GM12875 (cell line): ENCODE results near the gene RGS6.

Source experiments
- H3K4me3 ChIP-seq: one replicate; pipeline ENCODE4 v1.5.1; 2011; ENCODE audit warnings: low read depth, low read length, control low read depth
- CTCF ChIP-seq: IDR thresholded peaks from 2 replicates; pipeline ENCODE4 v1.5.1; 2011; ENCODE audit warnings: low read depth, mild to moderate bottlenecking, control low read depth, inconsistent platforms, low read length, moderate library complexity, borderline replicate concordance; ENCODE audit not compliant: insufficient read depth

Gene RGS6

GRCh38 chr14:72518809-72519377 is 586.7 kb downstream of the RGS6 start:
- H3K4me3 ChIP-seq, result no peak overlapping the region

DNA sequence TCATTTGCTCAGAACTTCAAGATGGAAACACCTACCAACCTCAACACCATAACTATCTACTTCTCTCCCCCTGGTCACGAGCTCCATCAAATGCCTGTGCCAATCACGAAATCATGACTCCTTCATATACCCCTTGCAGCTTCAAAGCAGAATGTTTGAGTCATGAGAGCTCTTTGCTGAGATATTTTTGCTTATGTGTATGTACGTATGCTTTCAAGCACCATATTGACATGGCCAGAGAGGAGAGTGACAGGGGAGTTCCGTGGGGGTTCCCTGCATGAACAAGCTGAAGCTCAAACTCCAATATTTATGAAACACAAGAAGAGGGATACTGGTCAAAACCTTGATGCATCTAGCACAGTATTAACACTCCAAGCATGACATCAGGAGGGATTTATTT is 587.3 kb downstream of the RGS6 start:
- peak overlapping the region; percentile 2 for H3K4me3 ChIP-seq
- TF ChIP-seq CTCF, result no peak

More at GRCh38 chr14:72518809-72519377, 586.7 kb downstream of the RGS6 start:
- TF ChIP-seq CTCF, result no peak

DNA sequence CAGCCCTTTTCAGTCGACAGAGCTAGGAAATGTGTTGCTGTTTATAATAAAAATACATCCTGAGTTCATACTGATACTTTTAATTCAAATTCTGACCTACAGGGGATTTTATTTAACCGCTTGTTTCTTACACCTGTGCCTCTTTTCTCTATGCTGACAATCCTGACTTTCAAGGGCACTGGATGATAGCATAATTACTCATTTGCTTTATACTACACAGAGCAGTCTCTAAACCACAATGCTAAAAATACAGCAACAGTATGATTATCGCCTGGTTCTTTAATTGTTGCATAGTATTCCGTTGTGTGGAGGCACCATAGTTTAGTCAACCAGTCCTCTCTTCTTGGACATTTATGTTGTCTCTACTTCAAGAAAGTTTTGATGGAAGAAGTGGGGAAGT is 588.8 kb downstream of the RGS6 start:
- no peak for TF ChIP-seq CTCF
- H3K4me3 ChIP-seq, result no peak overlapping the region

DNA sequence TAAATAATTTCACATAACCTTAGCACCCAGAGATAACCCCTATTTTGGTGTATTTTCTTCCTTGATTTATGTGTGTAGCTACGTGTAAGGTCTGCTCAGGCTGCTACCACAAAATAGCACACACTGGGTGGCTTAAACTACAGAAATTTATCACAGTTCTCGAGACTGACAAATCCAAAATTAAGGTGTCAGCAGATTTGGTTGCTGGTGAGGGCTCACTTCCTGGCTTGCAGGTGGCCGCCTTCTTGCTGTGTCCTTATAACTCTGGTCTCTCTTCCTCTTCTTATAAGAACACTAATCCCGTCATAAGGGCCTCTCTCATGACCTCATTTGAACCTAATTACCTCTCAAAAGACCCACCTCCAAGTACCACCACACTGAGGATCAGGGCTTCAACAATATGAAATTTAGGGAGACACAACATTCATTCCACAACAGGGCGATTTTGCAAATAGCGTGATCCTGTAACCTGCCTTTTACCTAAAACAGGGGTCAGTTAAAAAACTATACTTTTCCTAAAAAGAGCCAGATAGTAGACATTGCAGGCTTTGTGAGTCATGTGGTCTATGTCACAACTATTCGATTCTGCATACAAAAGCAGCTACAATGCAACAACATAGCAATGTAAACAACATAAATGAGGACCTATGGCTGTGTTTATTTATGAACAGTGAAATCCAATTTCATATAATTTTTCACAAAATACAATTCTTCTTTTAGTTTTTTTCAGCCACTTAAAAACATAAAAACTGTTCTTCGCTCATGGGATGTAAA is 589.9 kb downstream of the RGS6 start:
- TF ChIP-seq CTCF, result no peak
- no peak overlapping the region for H3K4me3 ChIP-seq

DNA sequence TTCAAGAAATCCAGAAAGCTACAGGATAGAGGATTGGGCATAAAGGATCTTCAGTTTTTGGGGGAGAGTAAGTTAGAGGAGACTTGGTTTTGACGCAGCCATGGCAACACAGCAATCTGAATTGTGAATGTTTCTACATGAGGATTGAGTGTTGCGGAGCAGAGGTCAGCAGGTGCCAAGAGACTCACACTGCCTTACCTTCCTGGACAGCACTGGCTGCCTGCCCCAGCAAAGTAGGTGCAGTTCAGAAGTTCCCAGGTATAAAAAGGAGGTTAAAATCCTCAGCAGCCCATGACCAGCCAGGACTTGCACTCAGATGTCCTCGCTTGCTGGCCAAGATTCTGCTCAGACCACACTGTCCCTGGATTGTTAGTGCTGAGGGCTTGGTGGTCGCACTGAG is 590.6 kb downstream of the RGS6 start:
- no peak overlapping the region for H3K4me3 ChIP-seq
- no peak for TF ChIP-seq CTCF

- no peak overlapping the region for H3K4me3 ChIP-seq
- TF ChIP-seq CTCF, result no peak
These were observed 591.4 kb downstream of the RGS6 start for GRCh38 chr14:72523424-72524294.
